ENCODE measurements around the gene CTCFL.
"Not testable (repeated sequence)": the region's sequence is repeated elsewhere in the genome, so short reads cannot be mapped to it uniquely, and the experiment has no call there.

Gene CTCFL

DNA sequence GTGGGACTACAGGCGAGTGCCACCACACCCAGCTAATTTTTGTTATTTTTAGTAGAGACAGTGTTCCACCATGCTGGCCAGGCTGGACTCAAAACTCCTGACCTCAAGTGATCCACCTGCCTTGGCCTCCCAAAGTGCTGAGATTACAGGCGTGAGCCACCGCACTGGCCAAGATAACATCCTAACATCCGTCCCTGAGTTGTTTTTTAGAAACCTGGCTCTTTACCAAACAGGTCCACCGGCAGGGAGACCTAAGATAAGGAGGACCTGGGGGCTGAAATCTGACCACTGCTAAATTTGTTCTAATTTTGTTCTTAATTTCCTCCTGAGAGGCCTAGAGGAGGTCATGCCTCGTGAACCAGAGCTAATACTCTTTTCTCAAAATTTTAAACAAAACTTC is 20.5 kb downstream of the CTCFL start:
- no peak for DNase-seq

DNA sequence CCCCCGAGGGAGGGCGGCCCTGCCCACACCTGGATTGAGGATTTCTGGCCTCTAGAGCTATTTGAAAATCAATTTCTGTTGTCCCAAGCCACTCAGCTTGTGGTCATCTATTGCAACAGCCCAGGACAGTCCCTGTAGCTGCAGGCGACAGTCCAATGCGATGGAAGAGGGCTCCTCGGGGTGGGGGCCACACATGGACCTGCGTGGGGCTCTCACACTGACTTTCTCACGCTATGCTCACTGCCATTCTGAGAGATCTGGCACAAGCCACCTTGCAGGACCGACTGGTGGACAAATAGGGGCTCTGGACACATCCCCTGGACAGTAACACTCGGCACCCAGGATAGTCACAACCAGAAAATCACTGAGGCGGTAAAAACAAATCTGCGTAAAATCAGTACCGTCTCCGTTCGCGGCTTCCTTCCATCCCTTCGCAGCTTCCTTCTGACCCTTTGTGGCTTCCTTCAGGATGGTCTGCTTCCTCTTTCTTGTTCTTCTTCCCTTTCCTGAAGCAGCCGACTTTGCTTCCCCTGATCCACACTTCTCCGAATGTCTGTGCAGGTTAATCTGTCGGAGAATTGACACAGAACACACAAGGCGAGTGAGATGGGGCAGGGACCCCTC is 21.8 kb downstream of the CTCFL start:
- no peak for DNase-seq

DNA sequence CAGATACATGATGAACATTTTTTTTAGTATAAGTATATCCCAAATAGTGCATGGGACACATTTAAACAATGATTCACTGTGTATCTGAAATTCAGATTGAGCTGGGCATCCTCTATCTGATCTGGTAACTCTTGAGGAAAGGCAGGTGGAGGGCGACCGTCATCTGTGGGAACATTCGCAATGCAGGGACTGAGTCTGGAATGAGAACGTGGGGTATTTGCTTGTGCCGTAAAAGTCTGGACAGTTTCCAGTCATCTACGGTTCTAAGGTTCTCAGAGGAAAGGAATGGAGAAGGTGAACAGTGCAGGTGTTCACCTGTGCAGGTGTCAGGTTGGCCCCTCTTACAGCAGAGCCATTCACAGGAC is 22.6 kb downstream of the CTCFL start:
- DNase-seq: no peak

DNA sequence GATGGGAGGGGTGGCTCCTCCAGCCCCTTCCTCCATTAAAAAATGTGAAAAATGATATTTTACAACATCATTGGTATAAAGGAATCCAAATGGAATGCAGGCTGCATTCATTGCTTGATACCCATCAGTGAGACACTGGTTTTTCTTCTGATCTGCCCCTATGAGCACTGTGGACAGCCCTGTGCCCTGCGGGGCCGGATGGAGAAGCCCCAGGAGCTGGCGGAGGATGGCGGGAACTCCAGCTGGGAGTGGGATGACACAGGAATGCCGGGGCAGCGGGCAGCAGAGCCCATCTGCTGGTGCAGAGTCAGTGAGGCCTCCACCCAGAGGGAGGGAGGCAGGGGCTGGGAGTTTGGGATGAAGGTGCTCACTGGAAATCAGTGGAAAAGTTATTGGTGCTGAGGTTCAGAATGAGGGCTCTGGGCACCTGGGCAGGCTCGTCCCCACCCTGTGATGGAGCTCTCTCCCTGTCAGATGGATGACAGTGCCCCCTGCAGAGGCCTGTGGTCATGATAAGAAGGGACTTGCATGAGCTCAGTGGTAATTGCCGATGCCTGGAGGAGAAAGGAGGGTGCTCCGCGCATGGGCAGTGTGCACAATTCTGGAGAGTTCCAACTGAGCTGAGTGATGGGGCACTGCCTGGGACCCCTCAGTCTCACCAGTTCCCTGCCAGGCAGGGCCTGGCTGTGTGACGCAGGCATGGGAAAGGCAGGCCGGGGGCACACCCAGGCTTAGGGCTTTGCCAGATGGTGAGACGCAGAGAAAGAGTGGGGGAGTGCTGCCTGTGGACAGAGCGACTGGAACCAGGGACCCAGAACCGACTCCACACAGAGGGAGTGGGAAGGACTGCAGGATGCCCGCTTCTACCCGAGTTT is 23.2 kb downstream of the CTCFL start:
- DNase-seq: no peak

DNA sequence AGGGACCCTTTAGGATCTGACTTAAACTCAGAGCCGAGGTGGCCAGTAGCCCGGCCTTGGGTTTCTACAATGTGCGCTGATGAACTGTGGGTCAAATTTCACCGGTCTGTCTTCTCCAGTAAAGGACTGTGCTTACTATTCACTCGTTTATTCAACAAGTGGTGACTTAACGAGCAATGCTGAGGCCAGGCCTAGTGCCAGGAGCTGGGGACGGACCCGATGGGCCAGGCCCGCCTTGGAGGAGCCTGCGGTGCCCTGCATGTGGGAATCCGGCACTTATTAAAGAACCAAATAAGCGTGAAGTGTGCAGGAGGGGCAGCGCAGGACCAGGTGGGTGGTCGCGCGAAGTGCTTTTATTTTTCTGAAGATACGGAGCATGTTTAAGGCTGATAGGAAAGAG is 24.0 kb downstream of the CTCFL start:
- DNase-seq: no peak

DNA sequence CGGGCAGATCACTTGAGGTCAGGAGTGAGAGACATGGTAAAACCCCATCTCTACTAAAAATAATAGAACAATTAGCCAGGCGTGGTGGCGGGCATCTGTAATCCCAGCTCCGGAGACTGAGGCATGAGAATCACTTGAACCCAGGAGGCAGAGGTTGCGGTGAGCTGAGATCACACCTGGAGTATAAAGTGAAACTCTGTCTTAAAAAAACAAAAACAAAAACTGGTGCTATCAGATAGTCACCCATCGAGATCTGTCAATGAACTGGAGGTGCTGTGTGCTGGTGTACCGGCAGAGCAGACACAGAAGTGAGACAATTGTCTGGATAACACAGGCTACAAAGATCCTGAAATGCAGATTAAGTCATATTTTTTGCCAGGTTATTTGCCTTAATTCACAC is 24.7 kb downstream of the CTCFL start:
- DNase-seq: no peak

DNA sequence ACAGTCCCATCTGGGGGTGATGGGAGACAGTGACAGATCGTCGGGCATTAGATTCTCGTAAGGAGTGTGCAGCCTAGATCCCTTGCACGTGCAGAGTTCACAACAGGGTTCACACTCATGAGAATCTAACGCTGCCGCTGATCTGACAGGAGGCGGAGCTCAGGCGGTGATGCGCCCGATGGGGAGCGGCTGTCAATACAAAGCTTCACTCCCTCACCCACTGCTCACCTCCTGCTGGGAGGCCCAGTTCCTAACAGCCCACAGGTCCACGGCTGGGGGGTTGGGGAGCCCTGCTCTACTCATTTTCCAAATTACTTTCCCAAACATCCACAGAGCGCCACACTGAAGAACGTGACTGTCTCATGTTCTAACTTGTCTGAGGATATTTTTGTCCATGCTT is 25.3 kb downstream of the CTCFL start:
- no peak for DNase-seq

DNA sequence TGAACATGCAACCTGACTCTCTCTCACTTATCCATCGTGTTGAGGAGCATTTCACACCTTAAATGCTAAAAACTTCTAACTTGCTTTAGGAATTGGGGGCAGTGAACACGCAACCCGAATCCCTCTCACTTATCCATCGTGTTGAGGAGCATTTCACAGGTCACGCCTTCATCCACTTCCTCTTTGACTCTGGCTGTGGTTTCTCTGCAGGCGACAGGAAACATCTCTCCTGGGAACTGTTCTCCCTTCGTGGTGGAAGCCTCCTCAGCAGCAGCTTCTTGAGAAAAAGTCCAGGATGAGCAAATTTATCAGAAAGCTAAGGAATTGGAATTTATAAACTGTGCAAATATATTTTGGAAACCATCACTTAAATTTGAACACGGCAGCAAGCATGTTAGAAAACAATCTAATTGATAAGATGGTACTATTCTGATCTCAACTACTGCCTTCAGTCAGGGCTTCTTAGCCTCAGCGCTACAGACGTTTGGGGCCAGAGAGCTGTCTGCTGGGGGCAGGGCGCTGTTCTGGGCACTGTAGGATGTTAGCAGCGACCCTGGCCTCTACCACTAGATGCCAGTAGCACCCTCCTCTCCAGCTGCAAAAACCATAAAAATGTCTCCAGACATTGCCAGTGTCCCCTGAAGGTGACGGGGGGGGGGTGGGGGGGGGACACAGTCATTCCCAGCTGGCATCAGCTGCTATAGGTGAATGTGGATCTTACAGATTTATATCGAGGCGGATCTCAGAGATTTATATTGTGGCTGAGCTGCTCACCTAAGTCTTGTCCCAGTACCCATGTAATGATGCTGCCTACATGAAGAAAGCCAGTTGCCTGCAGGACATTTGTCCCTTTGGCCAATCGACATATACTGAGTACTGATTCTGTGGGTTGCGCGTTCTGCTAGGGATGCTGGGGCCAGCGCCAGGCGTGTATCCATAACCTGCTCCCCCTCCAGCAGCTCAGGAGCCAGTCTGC is 26.2 kb downstream of the CTCFL start:
- peak; percentile 54 for DNase-seq

DNA sequence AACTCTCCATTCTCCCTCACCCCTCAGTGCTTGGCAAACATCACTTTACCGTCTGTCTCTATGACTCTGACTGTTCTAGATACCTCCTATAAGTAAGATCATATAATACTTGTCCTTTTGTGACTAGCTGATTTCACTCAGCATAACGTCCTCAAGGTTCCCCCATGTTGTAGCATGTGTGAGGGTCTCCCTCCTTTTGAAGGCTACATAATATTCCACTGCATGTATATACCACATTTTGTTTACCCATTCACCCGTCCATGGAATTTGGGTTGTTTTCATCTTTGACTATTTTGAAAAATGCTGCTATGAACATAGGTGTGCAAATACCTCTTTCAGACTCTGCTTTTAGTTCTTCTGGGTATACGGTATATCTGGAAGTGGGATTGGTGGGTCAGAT is 28.3 kb downstream of the CTCFL start:
- DNase-seq: no peak

DNA sequence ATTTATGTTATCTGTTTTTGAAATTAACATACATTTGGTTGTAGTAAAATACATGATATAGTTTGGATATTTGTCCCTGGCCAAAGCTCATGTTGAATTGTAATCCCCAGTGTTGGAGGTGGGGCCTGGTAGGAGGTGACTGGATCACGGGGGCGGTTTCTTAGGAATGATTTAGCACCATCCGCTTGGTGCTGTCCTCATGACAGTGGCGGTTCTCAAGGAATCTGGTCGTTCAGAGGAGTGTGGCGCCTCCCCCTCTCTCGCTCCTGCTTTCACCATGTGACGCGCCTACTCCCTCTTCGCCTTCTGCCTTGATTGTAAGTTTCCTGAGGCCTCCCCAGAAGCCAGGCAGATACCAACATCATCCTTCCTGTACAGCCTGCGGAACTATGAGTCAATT is 29.0 kb downstream of the CTCFL start:
- DNase-seq: no peak

DNA sequence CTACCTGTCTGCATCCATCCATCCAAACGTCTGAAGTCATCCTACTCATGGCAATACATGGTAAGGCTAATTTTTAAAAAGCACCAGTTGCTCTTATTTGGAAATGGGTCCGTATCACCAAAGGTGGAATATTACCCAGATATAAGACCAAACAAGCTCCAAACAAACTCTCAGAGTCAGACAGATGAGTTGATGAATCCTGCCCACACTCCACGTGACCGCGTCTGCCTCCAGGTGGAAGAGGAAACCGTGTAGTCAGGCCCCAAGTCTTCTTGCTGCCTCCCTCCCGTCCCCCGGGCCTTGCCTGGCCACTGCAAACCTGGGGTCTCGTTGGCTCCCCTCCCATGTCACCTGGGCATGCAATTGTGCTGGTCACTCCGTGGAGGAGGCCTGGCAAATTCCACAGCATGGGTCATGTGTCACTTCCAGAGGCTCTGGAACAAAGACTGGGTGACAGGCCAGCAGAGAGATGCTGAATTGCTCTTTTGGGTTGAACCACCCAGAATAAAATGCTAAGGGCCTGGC is 31.8 kb downstream of the CTCFL start:
- no peak for DNase-seq

DNA sequence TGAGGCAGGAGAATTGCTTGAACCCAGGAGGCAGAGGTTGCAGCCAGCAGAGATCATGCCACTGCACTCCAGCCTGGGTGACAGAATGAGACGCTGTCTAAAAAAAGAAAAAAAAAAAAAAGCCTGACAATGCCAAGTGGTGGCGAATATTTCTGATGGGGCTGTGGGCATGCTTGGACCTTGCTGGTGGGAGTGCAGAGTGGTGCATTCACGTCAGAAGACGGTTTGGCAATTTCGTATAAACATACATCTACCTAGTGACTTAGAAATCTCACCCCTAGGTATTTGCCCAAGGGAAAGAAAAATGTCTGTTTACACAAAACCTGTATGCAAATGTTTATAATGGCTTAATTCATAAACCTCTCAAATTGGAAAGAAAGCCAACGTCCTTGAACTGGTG is 33.6 kb downstream of the CTCFL start:
- no peak for DNase-seq

DNA sequence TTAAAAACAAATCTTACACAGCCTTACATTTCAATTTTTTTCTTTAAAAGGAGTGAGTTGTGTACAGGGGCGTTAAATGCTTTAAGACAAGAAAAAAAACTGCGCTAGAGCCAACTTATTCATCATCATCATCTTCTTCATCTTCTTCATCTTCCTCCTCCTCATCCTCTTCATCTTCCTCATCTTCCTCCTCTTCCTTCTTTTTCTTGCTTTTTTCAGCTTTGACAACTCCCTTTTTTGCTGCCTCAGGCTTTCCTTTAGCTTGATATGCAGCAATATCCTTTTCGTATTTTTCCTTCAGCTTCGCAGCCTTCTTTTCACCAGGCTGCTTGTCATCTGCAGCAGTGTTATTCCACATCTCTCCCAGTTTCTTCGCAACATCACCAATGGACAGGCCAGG is 36.7 kb downstream of the CTCFL start:
- DNase-seq: not testable (repeated sequence)

DNA sequence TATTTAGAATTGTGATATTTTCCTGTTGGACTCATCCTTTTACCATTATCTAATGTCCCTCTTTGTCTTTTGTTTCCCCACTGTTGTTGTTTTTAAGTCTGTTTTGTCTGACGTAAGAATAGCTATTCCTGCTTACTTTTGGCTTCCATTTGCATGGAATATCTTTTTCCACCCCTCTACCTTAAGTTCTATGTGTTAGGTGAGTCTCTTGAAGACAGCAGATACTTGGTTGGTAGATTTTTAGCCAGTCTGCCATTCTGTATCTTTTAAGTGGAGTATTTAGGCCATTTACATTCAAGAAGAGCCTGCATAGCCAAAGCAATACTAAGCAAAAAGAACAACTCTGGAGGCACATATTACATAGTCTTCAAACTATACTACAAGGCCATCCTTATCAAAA is 39.2 kb downstream of the CTCFL start:
- DNase-seq: no peak

DNA sequence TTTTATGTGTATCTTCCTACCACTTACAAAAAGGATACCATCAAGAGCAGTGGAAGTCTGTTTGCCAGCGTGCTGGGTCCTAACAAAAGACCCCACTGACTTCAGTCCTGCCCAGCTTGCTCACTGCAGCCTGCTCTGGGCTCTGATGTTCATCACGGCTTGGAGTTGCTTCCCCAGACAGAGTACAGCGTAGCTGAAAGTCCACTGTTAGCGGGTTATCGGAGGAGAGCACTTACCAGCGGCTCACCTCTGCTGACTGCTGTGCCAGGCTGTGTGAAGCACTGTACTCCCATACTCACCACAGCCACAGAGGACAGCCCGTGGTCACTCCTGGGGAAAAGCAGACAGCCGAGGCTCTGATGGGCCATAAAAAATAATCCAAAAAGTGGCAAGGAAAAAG is 40.2 kb downstream of the CTCFL start:
- no peak for DNase-seq

DNA sequence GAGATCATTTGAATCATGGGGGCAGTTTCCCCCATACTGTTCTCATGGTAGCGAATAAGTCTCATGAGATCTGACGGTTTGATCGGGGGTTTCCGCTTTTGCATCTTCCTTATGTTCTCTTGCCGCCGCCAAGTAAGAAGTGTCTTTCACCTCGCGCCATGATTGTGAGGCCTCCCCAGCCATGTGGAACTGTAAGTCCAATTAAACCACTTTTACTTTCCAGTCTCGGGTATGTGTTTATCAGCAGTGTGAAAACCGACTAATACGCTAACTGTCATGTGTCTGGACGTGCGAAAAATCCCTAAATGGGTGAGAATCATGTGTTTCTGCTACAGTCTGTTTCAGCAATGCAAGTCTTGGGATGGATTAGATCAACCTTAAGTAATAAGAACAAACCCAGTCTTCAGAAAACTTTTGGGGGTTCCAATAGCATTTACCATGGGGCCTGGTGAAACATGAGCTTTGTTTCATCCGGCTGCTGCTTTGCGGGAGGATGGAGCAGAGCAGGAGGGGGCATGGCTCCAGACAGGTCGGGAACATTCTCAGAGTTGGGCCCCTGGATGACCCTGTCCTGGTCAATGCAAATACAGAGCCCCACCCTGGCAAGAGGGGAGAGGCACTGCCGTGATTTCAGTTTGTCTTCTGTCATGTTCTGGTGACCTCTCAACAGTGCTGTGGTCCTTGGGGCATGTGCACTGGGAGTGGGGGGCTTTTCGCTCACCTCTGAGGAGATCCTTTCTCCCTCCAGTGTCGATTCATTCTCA is 41.5 kb downstream of the CTCFL start:
- no peak for DNase-seq

DNA sequence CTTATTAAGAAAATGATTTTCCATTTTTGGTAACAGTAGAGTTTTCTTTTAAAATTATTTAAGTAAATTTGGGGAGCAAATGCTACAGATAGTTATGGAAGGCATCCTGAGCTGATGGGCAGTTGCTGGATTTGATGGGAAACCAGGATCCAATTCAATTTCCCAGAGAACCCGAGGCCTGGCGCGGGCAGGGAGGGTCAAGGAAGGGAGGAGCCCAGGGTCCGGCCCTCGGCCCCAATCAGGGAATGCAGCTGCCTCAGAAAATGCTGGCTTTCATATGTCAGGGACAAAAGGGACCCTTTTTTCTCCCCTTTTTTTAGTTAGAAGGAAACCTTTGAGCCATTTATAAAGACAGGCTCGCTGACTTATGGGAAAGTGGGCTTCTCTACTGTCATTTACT is 42.1 kb downstream of the CTCFL start:
- DNase-seq: no peak

DNA sequence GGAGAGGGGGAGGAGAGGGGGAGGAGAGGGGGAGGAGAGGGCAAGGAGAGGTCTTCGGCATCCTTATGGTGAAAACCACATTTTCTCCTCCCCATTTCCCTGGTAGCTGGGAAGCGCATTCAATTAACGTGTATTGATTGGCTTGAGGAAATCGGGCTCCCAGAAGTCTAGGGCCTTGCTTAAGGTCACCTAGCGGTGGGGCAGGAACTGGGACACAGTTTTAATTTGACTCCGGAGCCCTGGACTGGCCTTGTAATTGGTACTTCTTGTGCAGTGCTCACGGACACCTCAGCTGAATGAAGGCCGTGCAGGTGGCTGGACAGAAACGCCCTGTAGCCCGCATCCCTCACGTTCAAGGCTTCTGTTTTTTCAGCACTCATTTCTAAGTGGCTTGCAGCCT is 42.8 kb downstream of the CTCFL start:
- no peak for DNase-seq

DNA sequence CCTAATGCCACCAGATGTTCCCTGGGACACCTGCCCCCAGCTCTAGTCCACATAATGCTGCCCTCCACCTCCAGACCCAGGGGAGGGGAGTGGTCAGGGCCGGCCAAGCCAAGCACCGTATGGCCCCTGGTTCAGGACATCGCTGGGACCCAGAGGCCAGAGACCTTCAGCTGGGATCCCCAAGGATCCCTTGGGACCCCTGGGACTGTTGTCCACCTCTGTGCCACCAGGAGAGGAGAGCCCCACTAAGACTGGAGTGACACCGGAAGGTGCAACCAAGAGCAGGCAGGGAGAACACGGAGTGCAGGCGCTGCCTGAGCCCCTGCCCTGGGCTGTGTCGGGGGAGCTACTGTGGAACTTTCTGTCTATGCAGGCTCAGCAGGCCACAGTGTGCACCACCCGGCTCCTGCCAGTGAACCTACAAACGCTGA is 43.6 kb downstream of the CTCFL start:
- no peak for DNase-seq

DNA sequence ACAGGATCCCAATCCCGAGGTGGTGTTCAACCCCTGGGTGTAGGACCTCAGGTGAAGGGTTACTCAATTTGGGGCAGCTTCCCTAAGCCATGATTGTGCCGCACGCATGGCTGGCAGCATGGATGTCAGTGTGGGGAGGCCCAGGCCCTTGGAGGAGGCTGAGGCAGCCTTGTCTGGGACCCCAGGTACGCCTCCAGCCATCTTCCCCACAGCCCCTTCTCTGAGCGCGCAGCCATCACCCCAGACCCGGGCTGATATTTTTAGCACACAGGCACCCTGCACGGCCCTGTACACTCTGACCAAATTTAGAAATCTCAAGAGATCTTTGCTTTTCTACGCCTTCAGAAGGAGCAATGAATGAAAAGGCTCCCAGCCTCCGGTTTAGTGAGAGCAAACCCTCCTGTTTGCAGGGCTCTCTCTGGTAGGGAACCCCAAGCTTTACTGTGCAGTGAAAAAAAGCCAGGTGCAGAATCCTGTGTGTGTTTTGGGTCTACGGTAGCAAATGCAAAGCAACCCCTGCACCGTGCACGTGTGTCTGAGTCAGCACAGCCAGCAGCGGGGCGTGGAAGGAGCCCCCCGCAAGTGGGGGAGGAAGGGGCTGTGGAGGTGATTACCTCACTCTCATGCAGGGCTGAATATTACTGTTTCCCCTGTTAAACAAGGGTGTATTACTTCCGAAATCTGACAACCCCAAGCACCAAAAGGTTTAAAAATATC is 44.3 kb downstream of the CTCFL start:
- no peak for DNase-seq

DNA sequence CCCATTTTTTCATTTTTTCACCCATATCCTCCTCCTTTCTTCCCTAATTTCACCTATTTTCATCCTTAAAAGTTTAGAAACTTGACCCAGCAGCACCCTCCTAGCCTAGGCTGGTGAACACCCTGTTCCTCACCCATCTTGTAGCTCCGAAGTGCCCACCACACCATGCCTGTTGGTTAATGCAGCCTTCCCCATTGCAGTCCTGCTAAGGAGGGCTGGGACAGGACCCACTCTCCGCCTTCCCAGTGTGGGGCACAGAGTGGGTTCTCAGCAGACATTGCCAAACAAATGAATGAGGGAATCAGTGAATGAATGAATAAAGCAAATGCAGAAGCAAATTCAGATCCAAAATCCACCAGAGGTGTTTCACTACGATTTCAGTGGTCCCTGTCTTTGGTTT is 45.7 kb downstream of the CTCFL start:
- DNase-seq: no peak

DNA sequence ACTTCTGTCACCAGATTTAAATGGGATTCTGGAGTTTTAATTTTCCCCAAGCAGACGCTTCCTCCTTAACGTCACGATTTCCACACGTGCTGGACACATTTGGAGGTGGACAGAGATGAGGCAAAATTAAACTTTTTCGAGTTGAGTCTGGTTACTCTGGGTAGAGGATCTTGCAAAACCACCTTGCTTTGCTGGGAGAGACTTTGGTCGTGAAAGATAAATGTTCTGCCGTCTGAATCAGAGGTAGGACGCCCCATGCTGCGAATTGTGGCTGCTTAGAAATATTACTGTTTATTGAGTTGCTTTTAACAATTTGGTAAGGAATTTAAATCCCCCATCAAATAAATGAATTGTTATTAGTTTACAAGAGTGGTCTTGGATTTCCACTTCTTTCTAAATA is 46.8 kb downstream of the CTCFL start:
- DNase-seq: no peak

All from stimulated activated CD4-positive, alpha-beta T cell treated with anti-CD3 and anti-CD28 coated beads, Interleukin-15, amount 100 ng/mL, for 24 hours (primary cell).